GM12878 (cell line): ENCODE results near the gene TSFM. TPM values are rescaled to one million over a fixed set of nuclear protein-coding genes. Genes with fewer than 3 reads are reported as not detected.

Experiments
- ATAC-seq: fragments of 200-7000 bp; cut with Tn5 transposase; 3 replicates; pipeline ENCODE4 v1.9.1; 2020; ENCODE audit warnings: mild to moderate bottlenecking, moderate library complexity
- BruUV-seq: library from RNA; stranded (reverse); fragments of 400-500 nt; replicated peaks from 2 replicates; lab custom pipeline; 2021; lab: Mats Ljungman, UMichigan
- CTCF ChIA-PET: fragments of 300-600 bp; sonication (Branson Sonifier 250); formaldehyde crosslinking; extraction: SDS; loops from one replicate; lab custom pipeline; 2021; ENCODE audit warnings: inconsistent platforms; lab: Yijun Ruan, JAX
- POLR2A ChIA-PET: fragments of 350-600 bp; formaldehyde crosslinking; extraction: SDS; loops from one replicate; lab custom pipeline; 2021; ENCODE audit warnings: inconsistent platforms; lab: Charles Lee
- RAD21 ChIA-PET: fragments of 300-600 bp; sonication (Branson Sonifier 250); formaldehyde crosslinking; loops from one replicate; lab custom pipeline; 2023; ENCODE audit warnings: antibody characterized with exemption; ENCODE audit not compliant: unreplicated experiment; lab: Charles Lee
- SMC1A ChIA-PET: fragments of 300-600 bp; sonication (Branson Sonifier 250); formaldehyde crosslinking; loops from one replicate; lab custom pipeline; 2023; ENCODE audit not compliant: unreplicated experiment, uncharacterized antibody; lab: Charles Lee
- DNase-seq: peaks from one replicate; pipeline ENCODE4 v3.0.0-alpha.2; 2011; ENCODE audit warnings: low read depth, low spot score
- FAIRE-seq: peaks from 3 replicates; lab custom pipeline; 2011; peaks lifted over from hg19 to GRCh38; lab: Jason Lieb, UNC
- H2AFZ ChIP-seq: 2 replicates; pipeline ENCODE4 v1.6.0; 2011; ENCODE audit warnings: low read depth, low read length, control low read depth; ENCODE audit not compliant: control insufficient read depth
- H3K27ac ChIP-seq: 2 replicates; pipeline ENCODE4 v1.5.1; 2011; ENCODE audit warnings: control low read depth; ENCODE audit not compliant: control insufficient read depth, insufficient read depth
- H3K27me3 ChIP-seq, 2 experiments: replicated peaks in 1 of 2; 2 replicates each; pipeline versions ENCODE4 v1.6.0 to v1.6.1; 2011; ENCODE audit warnings: low read length in 1 of 2; ENCODE audit not compliant: control insufficient read depth in 2 of 2, insufficient read depth in 2 of 2
- H3K36me3 ChIP-seq, 2 experiments: 2 replicates each; pipeline ENCODE4 v1.5.1; 2011; ENCODE audit warnings: low read length in 1 of 2; ENCODE audit not compliant: control insufficient read depth in 2 of 2, insufficient read depth in 2 of 2
- H3K4me1 ChIP-seq: 2 replicates; pipeline ENCODE4 v1.6.1; 2011; ENCODE audit warnings: mild to moderate bottlenecking, low read length, moderate library complexity, mixed read lengths; ENCODE audit not compliant: control insufficient read depth, insufficient read depth
- H3K4me2 ChIP-seq: 2 replicates; pipeline ENCODE4 v1.6.0; 2011; ENCODE audit warnings: control low read depth; ENCODE audit not compliant: control insufficient read depth, insufficient read depth
- H3K4me3 ChIP-seq: fragments of 200-600 bp; sonication (generic); 2 replicates; pipeline ENCODE4 v1.5.1; 2016
- H3K79me2 ChIP-seq: 2 replicates; pipeline ENCODE4 v1.6.0; 2011; ENCODE audit warnings: low read length; ENCODE audit not compliant: control insufficient read depth, insufficient read depth
- H3K9ac ChIP-seq: 2 replicates; pipeline ENCODE4 v1.8.0; 2011; ENCODE audit warnings: low read length, control low read depth, mixed read lengths; ENCODE audit not compliant: control insufficient read depth, insufficient read depth
- H3K9me3 ChIP-seq: replicated peaks from 3 replicates; pipeline ENCODE4 v1.5.1; 2011; ENCODE audit warnings: mild to moderate bottlenecking, low read length; ENCODE audit not compliant: control insufficient read depth, insufficient read depth
- H4K20me1 ChIP-seq: 2 replicates; pipeline ENCODE4 v1.6.0; 2011; ENCODE audit not compliant: control insufficient read depth, insufficient read depth
- CREB1 ChIP-seq: IDR thresholded peaks from 2 replicates; pipeline ENCODE4 v1.6.1; 2012; ENCODE audit warnings: low read depth, mild to moderate bottlenecking, inconsistent platforms
- GABPA ChIP-seq: IDR thresholded peaks from 2 replicates; pipeline ENCODE4 v1.6.1; 2014; ENCODE audit warnings: antibody characterized with exemption, low read depth, mild to moderate bottlenecking, inconsistent platforms
- SMAD1 ChIP-seq: fragments of 450-650 bp; IDR thresholded peaks from 2 replicates; pipeline ENCODE4 v1.6.1; 2018; ENCODE audit warnings: mild to moderate bottlenecking, low read depth; ENCODE audit not compliant: partially characterized antibody
- SRF ChIP-seq, 2 experiments: IDR thresholded peaks; 2 replicates each; pipeline ENCODE4 v1.6.1; 2011; ENCODE audit warnings: low read depth in 2 of 2, low read length in 2 of 2, mild to moderate bottlenecking in 1 of 2, moderate library complexity in 1 of 2
- STAT1 ChIP-seq: fragments of 450-650 bp; conservative IDR thresholded peaks from 2 replicates; pipeline ENCODE4 v1.6.1; 2014; ENCODE audit warnings: antibody characterized with exemption, mild to moderate bottlenecking
- ZBTB40 ChIP-seq: fragments of 450-650 bp; IDR thresholded peaks from 2 replicates; pipeline ENCODE4 v1.6.1; 2016; ENCODE audit warnings: mild to moderate bottlenecking, moderate library complexity, borderline replicate concordance
- ZNF622 ChIP-seq: fragments of 450-650 bp; IDR thresholded peaks from 2 replicates; pipeline ENCODE4 v1.6.1; 2017; ENCODE audit warnings: mild to moderate bottlenecking, inconsistent platforms
- WGBS: methylation state at CpG from one replicate; pipeline ENCODE4 v1.1.6; 2016; ENCODE audit warnings: low lambda C conversion rate; ENCODE audit not compliant: insufficient replicate concordance, insufficient coverage; ENCODE audit errors: missing lambda C conversion rate; 5-methylcytosine and 5-hydroxymethylcytosine counted together
- in situ Hi-C: fragments of 300-500 bp; cut with MboI; formaldehyde crosslinking; loops from 9 replicates; pipeline ENCODE4 v1.14.3; 2018; ENCODE audit warnings: mixed read lengths
- intact Hi-C: fragments of 100-400 bp; cut with micrococcal nuclease; formaldehyde crosslinking; loops from one replicate; pipeline ENCODE4 v1.14.2; 2022; ENCODE audit not compliant: unreplicated experiment
- polyA plus RNA-seq, 11 experiments: library from polyadenylated mRNA; depleted of rRNA in 4 of 11; unstranded in 6 of 11; stranded (reverse) in 5 of 11; fragments of >200 nt; fragmentation: Nextera tagmentation in 4 of 11; fragmentation: Illumina TruSeq in 1 of 11; extraction: Ambion mirVana in 4 of 11; extraction: Trizol in 1 of 11; gene quantifications; 1 replicate in 1 of 11; 2 replicates in 10 of 11; pipeline versions ENCODE4 v1.2.1 to v1.2.3, GENCODE V29; 2011 to 2016; ENCODE audit warnings: inconsistent platforms in 2 of 11, missing spikeins in 2 of 11, low read depth in 1 of 11
- total RNA-seq, 4 experiments: library from RNA; depleted of rRNA in 3 of 4; stranded (reverse); fragments of >200 nt in 3 of 4; fragmentation: Illumina TruSeq in 1 of 4; extraction: Trizol in 1 of 4; gene quantifications; 2 replicates each; pipeline versions ENCODE4 v1.2.1 to v1.2.3, GENCODE V29; 2013 to 2021

Gene TSFM
- total and polyA plus RNA-seq, 10 of the 15 experiments (the other 5 are each of a cell fraction or from before 2014, with no cell fraction given), result 36.7 to 132 (median 45.6) TPM

- ChIA-PET SMC1A (interaction anchor here (0.6 to 1.9 kb wide), 2 partner anchors 39 to 79 kb away, joined by 3 to 4 read pairs; no protein-coding TSS in a partner anchor), CTCF (interaction anchor here (1.2 to 2.6 kb wide), 5 partner anchors 11 to 89 kb away, joined by 3 to 6 read pairs (median 5); no protein-coding TSS in a partner anchor), POLR2A (no interaction called here), RAD21 (no interaction called here)
- BruUV-seq, result no TSS peak
- WGBS, result 43% methylated on average over 3 of the region's 3 CpGs
- peaks cover under 1 to 2% of the 10 kb centered on the region in 2 experiments; a peak in 3 of 4 replicates for H3K36me3 ChIP-seq
- H4K20me1 ChIP-seq, result no peaks in the 10 kb centered on the region
- no peaks in the 10 kb centered on the region for H3K79me2 ChIP-seq
- no peaks in the 10 kb centered on the region for H3K27me3 ChIP-seq
- intact Hi-C loops, result no loop called here
- no peak overlapping the region for H3K4me3 ChIP-seq
- DNase-seq (no peak), FAIRE-seq (no peak), ATAC-seq (no peak)
- H2AFZ ChIP-seq, result no peak overlapping the region
- no peak overlapping the region for H3K9ac ChIP-seq
- H3K4me2 ChIP-seq, result no peak overlapping the region
- H3K27ac ChIP-seq, result no peak overlapping the region
- no peaks in the 10 kb centered on the region for H3K9me3 ChIP-seq
- TF ChIP-seq SRF (IDR thresholded peaks at IDR 0.05; ENCODE audit: low read depth in 2 of 2, low read length in 2 of 2) (0 out of 4 replicates have a peak, but pooled peaks of 1 of the 2 experiments have one; percentile 5), GABPA (no peak), ZNF622 (no peak), ZBTB40 (no peak), STAT1 (no peak), CREB1 (no peak), SMAD1 (no peak)
- H3K4me1 ChIP-seq, result no peaks in the 10 kb centered on the region
- in situ Hi-C loops, result no loop called here
These were observed 33.6 kb downstream of the TSFM start for GRCh38 chr12:57816001-57816854.
